IMR-90 (cell line): ENCODE results near the gene SCARF1. TPM values are rescaled to one million over a fixed set of nuclear protein-coding genes. Genes with fewer than 3 reads are reported as not detected.

Source experiments
- ATAC-seq: fragments of 200-7000 bp; cut with Tn5 transposase; 2 replicates; pipeline ENCODE4 v1.9.1; 2020; ENCODE audit warnings: low read depth, mild to moderate bottlenecking, moderate library complexity
- BruUV-seq: library from RNA; stranded (reverse); fragments of 400-500 nt; replicated peaks from 2 replicates; lab custom pipeline; 2021; lab: Mats Ljungman, UMichigan
- CTCF ChIA-PET: fragments of 300-600 bp; formaldehyde crosslinking; extraction: SDS; loops from one replicate; lab custom pipeline; 2021; ENCODE audit warnings: antibody characterized with exemption; lab: Yijun Ruan, JAX
- POLR2A ChIA-PET: fragments of 300-600 bp; sonication (Branson Sonifier 250); formaldehyde crosslinking; loops from one replicate; lab custom pipeline; 2022; ENCODE audit warnings: antibody characterized with exemption; ENCODE audit not compliant: unreplicated experiment; lab: Charles Lee
- DNase-seq: peaks from one replicate; pipeline ENCODE4 v3.0.0; 2013
- H2AFZ ChIP-seq: replicated peaks from 2 replicates; pipeline ENCODE3; 2013; ENCODE audit warnings: low read length, mild to moderate bottlenecking; ENCODE audit not compliant: poor library complexity
- H2AK5ac ChIP-seq: 2 replicates; pipeline ENCODE4 v1.6.1; 2013; ENCODE audit warnings: low read depth, low read length, inconsistent platforms
- H2AK9ac ChIP-seq: replicated peaks from 2 replicates; pipeline ENCODE3; 2013; ENCODE audit warnings: mild to moderate bottlenecking, low read depth, low read length, moderate library complexity; ENCODE audit not compliant: poor library complexity
- H2BK120ac ChIP-seq: 2 replicates; pipeline ENCODE4 v1.6.1; 2013; ENCODE audit warnings: low read depth, low read length, inconsistent platforms
- H2BK15ac ChIP-seq: 3 replicates; pipeline ENCODE4 v1.6.1; 2013; ENCODE audit warnings: low read depth, low read length, inconsistent platforms
- H2BK20ac ChIP-seq: 2 replicates; pipeline ENCODE4 v1.6.1; 2013; ENCODE audit warnings: low read depth, mild to moderate bottlenecking, inconsistent platforms, low read length, moderate library complexity
- H2BK5ac ChIP-seq: 2 replicates; pipeline ENCODE4 v1.6.1; 2013; ENCODE audit warnings: mild to moderate bottlenecking, low read depth, low read length, inconsistent platforms; ENCODE audit not compliant: poor library complexity, severe bottlenecking
- H3K14ac ChIP-seq: replicated peaks from 2 replicates; pipeline ENCODE4 v1.6.1; 2013; ENCODE audit warnings: low read depth, low read length, inconsistent platforms
- H3K18ac ChIP-seq: 2 replicates; pipeline ENCODE4 v1.6.1; 2013; ENCODE audit warnings: low read depth, low read length, control low read depth
- H3K23ac ChIP-seq: 2 replicates; pipeline ENCODE4 v1.6.1; 2013; ENCODE audit warnings: low read depth, low read length, inconsistent platforms
- H3K27ac ChIP-seq: 2 replicates; pipeline ENCODE4 v1.5.1; 2013; ENCODE audit warnings: mild to moderate bottlenecking, control low read depth, low read length; ENCODE audit not compliant: insufficient read depth
- H3K27me3 ChIP-seq: 2 replicates; pipeline ENCODE4 v1.6.1; 2013; ENCODE audit warnings: low read length; ENCODE audit not compliant: control insufficient read depth, insufficient read depth
- H3K36me3 ChIP-seq: 2 replicates; pipeline ENCODE4 v1.6.1; 2013; ENCODE audit warnings: low read length, mixed read lengths; ENCODE audit not compliant: control insufficient read depth, insufficient read depth
- H3K4ac ChIP-seq: 2 replicates; pipeline ENCODE4 v1.6.1; 2013; ENCODE audit warnings: low read depth, low read length, inconsistent platforms
- H3K4me1 ChIP-seq: 2 replicates; pipeline ENCODE4 v1.6.1; 2013; ENCODE audit warnings: low read length, mixed read lengths; ENCODE audit not compliant: control insufficient read depth, insufficient read depth
- H3K4me2 ChIP-seq: 2 replicates; pipeline ENCODE4 v1.6.1; 2013; ENCODE audit warnings: low read depth, mild to moderate bottlenecking, control low read depth, low read length, moderate library complexity
- H3K4me3 ChIP-seq: 2 replicates; pipeline ENCODE4 v1.5.1; 2013; ENCODE audit warnings: low read depth, mild to moderate bottlenecking, control low read depth, low read length, moderate library complexity; ENCODE audit not compliant: insufficient read depth
- H3K56ac ChIP-seq: 2 replicates; pipeline ENCODE4 v1.6.1; 2013; ENCODE audit warnings: low read length, inconsistent platforms; ENCODE audit not compliant: insufficient read depth; ENCODE audit errors: extremely low read depth
- H3K79me1 ChIP-seq, 2 experiments: 2 replicates each; pipeline ENCODE4 v1.6.1; 2013; ENCODE audit warnings: low read length in 2 of 2, inconsistent platforms in 1 of 2, low read depth in 1 of 2
- H3K9ac ChIP-seq: 2 replicates; pipeline ENCODE4 v1.6.1; 2013; ENCODE audit warnings: low read depth, low read length, control low read depth
- H3K9me1 ChIP-seq: 2 replicates; pipeline ENCODE4 v1.6.1; 2013; ENCODE audit warnings: low read length, inconsistent platforms; ENCODE audit not compliant: insufficient read depth
- H3K9me3 ChIP-seq: 2 replicates; pipeline ENCODE4 v1.6.1; 2013; ENCODE audit warnings: low read length; ENCODE audit not compliant: control insufficient read depth, insufficient read depth
- H4K20me1 ChIP-seq: 2 replicates; pipeline ENCODE4 v1.6.1; 2013; ENCODE audit warnings: low read length, inconsistent platforms; ENCODE audit not compliant: insufficient read depth
- H4K5ac ChIP-seq: 2 replicates; pipeline ENCODE4 v1.6.1; 2013; ENCODE audit warnings: mild to moderate bottlenecking, low read depth, low read length, control low read depth
- H4K8ac ChIP-seq, 2 experiments: 2 replicates each; pipeline ENCODE4 v1.6.1; 2013; ENCODE audit warnings: low read depth in 2 of 2, low read length in 2 of 2, control low read depth in 1 of 2, inconsistent platforms in 1 of 2
- H4K91ac ChIP-seq: 2 replicates; pipeline ENCODE4 v1.6.1; 2013; ENCODE audit warnings: low read depth, low read length, inconsistent platforms; ENCODE audit not compliant: insufficient read depth
- BHLHE40 ChIP-seq: fragments of 150-350 bp; IDR thresholded peaks from 2 replicates; pipeline ENCODE4 v1.6.1; 2016; ENCODE audit warnings: mild to moderate bottlenecking, low read depth, low read length
- CEBPB ChIP-seq: IDR thresholded peaks from 2 replicates; pipeline ENCODE4 v1.6.1; 2012; ENCODE audit warnings: low read depth, low read length, improper control_type of control experiment
- MAFK ChIP-seq: IDR thresholded peaks from 2 replicates; pipeline ENCODE4 v1.6.1; 2012; ENCODE audit warnings: low read depth, low read length, improper control_type of control experiment
- MAZ ChIP-seq: IDR thresholded peaks from 2 replicates; pipeline ENCODE4 v1.6.1; 2012; ENCODE audit warnings: low read depth, mild to moderate bottlenecking, low read length, improper control_type of control experiment, moderate library complexity, borderline replicate concordance
- MXI1 ChIP-seq: IDR thresholded peaks from 2 replicates; pipeline ENCODE4 v1.6.1; 2012; ENCODE audit warnings: low read depth, mild to moderate bottlenecking, low read length, moderate library complexity, borderline replicate concordance
- POLR2A ChIP-seq: IDR thresholded peaks from 2 replicates; pipeline ENCODE4 v1.6.1; 2012; ENCODE audit warnings: mild to moderate bottlenecking, low read depth, low read length
- RAD21 ChIP-seq: IDR thresholded peaks from 2 replicates; pipeline ENCODE4 v1.6.1; 2012; ENCODE audit warnings: low read length, improper control_type of control experiment
- RFX5 ChIP-seq: IDR thresholded peaks from 2 replicates; pipeline ENCODE4 v1.8.0; 2012; ENCODE audit warnings: low read depth, mild to moderate bottlenecking, low read length, moderate library complexity
- WGBS, 2 experiments: methylation state at CpG; one replicate each; pipeline versions ENCODE4 v1.1.5 to v1.1.7; 2013; ENCODE audit warnings: missing lambda C conversion rate in 2 of 2; ENCODE audit not compliant: insufficient read length in 1 of 2; ENCODE audit errors: extremely low coverage in 2 of 2; 5-methylcytosine and 5-hydroxymethylcytosine counted together
- dilution Hi-C: fragments of 300-500 bp; cut with HindIII; formaldehyde crosslinking; loops from one replicate; pipeline ENCODE4 v1.14.3; 2018; ENCODE audit warnings: low sequenced_read_pairs; ENCODE audit not compliant: unreplicated experiment
- in situ Hi-C: fragments of 300-500 bp; cut with MboI; formaldehyde crosslinking; loops from 3 replicates; pipeline ENCODE4 v1.14.3; 2019; ENCODE audit warnings: low sequenced_read_pairs, inconsistent platforms, mixed read lengths
- intact Hi-C: fragments of 100-400 bp; cut with micrococcal nuclease; formaldehyde crosslinking; loops from 2 replicates; pipeline ENCODE4 v1.10.0; 2022
- polyA plus RNA-seq, 3 experiments: library from polyadenylated mRNA; depleted of rRNA; stranded (reverse); fragments of >200 nt; gene quantifications; 2 replicates each; pipeline ENCODE4 v1.2.3, GENCODE V29; 2012; ENCODE audit warnings: low replicate concordance in 1 of 3
- total RNA-seq: library from RNA; depleted of rRNA; stranded (reverse); fragments of >200 nt; gene quantifications from 2 replicates; pipeline ENCODE4 v1.2.3, GENCODE V29; 2012
- TF ChIP-seq, protein P1 (sequence below): fragments of 150-350 bp; IDR thresholded peaks from 2 replicates; pipeline ENCODE4 v1.6.1; 2017; ENCODE audit warnings: mild to moderate bottlenecking, antibody characterized with exemption, low read length, low read depth

SCARF1 gene
- total and polyA plus RNA-seq, 2 of the 4 experiments (the other 2 are of a cell fraction), result 0.18 to 0.43 TPM

DNA sequence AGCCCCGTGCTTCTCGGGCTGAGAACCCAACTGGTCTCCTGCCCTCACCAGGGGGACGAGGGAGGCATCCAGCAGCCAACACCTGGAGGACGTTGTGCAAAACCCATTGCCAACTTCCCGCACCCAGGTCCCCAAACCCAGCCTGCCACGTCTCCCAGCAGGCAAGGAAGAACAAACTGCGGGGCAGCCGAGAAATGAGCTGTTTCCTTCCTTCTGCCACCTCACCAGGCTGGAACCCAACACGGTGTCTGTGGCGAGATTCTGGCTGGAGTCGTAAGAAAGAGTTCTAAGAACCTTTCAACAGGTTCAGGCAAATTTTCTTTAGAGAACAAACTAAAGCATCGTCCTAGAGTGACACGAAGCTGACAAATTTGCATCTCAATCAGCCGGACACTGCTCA is 20.5 kb downstream of the SCARF1 start:
- H3K4me1 ChIP-seq, result peaks cover 5% of the 10 kb centered on the region
- no peak overlapping the region for H2BK5ac ChIP-seq
- no peaks in the 10 kb centered on the region for H3K79me1 ChIP-seq
- no peaks in the 10 kb centered on the region for H3K9me3 ChIP-seq
- H2AFZ ChIP-seq, result no peak overlapping the region
- H3K36me3 ChIP-seq, result no peaks in the 10 kb centered on the region
- CTCF ChIA-PET, result no interaction called here
- H2BK120ac ChIP-seq, result no peak overlapping the region
- H3K4me2 ChIP-seq, result no peak overlapping the region
- ATAC-seq (no peak), DNase-seq (no peak)
- no peak overlapping the region for H2AK5ac ChIP-seq
- 87% methylated on average over 8 of the region's 14 CpGs; no CpG with 5 or more reads in 1 of the 2 experiments for WGBS, 2 experiments
- no TSS peak for BruUV-seq
- no peak overlapping the region for H4K5ac ChIP-seq
- dilution Hi-C loops, result no loop called here
- in situ Hi-C loops, result no loop called here
- H4K91ac ChIP-seq, result no peak overlapping the region
- H3K27ac ChIP-seq, result no peak overlapping the region
- no peak for TF ChIP-seq CEBPB
- no peak for TF ChIP-seq RAD21
- TF ChIP-seq BHLHE40, result no peak
- no peak for TF ChIP-seq RFX5
- no peak for TF ChIP-seq POLR2A
- TF ChIP-seq MAZ, result no peak
- no peak for TF ChIP-seq MAFK
- no peak for TF ChIP-seq MXI1
- TF ChIP-seq, protein P1, sequence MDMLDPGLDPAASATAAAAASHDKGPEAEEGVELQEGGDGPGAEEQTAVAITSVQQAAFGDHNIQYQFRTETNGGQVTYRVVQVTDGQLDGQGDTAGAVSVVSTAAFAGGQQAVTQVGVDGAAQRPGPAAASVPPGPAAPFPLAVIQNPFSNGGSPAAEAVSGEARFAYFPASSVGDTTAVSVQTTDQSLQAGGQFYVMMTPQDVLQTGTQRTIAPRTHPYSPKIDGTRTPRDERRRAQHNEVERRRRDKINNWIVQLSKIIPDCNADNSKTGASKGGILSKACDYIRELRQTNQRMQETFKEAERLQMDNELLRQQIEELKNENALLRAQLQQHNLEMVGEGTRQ, result no peak
- intact Hi-C loops, result loop anchor here (5.0 kb wide), 1 partner anchor 33 kb away; no protein-coding TSS in a partner anchor
- no peak overlapping the region for H3K9ac ChIP-seq
- no peak overlapping the region for H3K23ac ChIP-seq
- H3K9me1 ChIP-seq, result no peaks in the 10 kb centered on the region
- no peak overlapping the region for H3K18ac ChIP-seq
- H3K4me3 ChIP-seq, result no peak overlapping the region
- H4K8ac ChIP-seq, result no peak overlapping the region
- H2BK20ac ChIP-seq, result no peak overlapping the region
- H2AK9ac ChIP-seq, result no peak overlapping the region
- H3K4ac ChIP-seq, result no peak overlapping the region
- no peaks in the 10 kb centered on the region for H4K20me1 ChIP-seq
- H2BK15ac ChIP-seq, result no peak overlapping the region
- no peak overlapping the region for H3K56ac ChIP-seq
- H3K14ac ChIP-seq, result no peak overlapping the region
- H3K27me3 ChIP-seq, result peaks cover 6% of the 10 kb centered on the region; the same call in 1 of the 2 replicates
- POLR2A ChIA-PET, result no interaction called here
